ENCODE measurements around the gene CMTM8. TPM values are rescaled to one million over a fixed set of nuclear protein-coding genes. Genes with fewer than 3 reads are reported as not detected.

The CMTM8 gene
- total RNA-seq, 1 donor, result 1.1 TPM

DNA sequence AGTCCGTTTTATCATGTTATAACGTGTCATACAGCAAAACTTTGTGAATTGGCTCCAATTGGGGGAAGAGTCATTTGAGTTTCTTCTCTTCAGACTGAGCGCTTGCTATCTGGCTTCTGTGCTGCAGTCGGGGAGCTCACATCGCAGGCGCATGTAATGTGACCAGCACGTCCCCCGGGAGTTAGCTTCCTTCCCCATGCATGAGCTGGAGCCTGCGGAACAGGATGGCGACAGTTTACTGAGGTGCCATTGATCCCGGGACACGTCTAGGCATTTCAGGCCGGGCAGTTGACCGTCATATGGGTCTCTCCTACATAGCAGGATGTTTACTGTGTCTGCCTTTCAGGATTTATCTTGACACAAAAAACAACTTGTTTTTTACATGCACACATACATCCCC, 44.8 kb downstream of the CMTM8 start:
- DNase-seq (ENCODE audit: low read depth), result no peak
- TF ChIP-seq, protein P1, sequence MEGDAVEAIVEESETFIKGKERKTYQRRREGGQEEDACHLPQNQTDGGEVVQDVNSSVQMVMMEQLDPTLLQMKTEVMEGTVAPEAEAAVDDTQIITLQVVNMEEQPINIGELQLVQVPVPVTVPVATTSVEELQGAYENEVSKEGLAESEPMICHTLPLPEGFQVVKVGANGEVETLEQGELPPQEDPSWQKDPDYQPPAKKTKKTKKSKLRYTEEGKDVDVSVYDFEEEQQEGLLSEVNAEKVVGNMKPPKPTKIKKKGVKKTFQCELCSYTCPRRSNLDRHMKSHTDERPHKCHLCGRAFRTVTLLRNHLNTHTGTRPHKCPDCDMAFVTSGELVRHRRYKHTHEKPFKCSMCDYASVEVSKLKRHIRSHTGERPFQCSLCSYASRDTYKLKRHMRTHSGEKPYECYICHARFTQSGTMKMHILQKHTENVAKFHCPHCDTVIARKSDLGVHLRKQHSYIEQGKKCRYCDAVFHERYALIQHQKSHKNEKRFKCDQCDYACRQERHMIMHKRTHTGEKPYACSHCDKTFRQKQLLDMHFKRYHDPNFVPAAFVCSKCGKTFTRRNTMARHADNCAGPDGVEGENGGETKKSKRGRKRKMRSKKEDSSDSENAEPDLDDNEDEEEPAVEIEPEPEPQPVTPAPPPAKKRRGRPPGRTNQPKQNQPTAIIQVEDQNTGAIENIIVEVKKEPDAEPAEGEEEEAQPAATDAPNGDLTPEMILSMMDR (IDR thresholded peaks at IDR 0.05; ENCODE audit: insufficient read depth, low read length), result no peak
- H3K4me3 ChIP-seq (ENCODE audit: low read depth, low read length), result no peak overlapping the region

DNA sequence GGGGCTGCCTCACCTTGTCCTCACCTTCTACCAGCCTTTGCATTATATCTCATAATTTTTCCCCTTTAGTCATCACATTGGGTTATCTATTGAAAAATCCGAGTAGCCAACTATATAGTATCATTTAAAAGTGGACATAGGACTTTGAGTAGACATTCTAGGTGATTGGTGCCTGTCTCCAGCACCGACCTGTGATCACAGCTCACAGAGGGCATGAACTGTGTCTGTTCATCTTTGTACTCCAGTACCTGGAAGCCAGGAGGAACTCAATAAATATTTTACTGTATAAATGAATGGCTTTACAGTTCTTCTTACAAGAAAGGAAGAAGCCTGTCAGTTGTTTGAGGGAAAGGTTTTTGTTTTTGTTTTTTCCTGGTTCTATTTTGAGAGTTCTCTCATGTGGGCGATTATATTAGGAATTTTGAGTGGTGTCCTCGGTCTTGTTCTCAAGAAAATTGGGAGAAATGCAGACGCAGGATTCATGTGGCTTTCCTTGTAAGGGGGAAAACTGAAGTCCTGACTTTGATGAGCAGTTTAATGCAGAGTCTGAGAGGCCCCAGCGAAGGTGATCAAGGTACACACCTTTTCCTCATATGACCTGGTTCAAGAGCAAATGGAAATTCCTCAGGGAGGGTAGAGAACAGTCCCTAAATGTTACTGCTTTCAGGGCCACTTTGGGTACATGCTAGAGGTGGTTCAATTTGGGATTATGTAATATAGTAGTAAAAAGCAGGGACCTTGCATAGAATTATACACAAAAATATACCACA, 46.1 kb downstream of the CMTM8 start:
- TF ChIP-seq, protein P1 (IDR thresholded peaks at IDR 0.05; ENCODE audit: insufficient read depth, low read length), result no peak
- DNase-seq (ENCODE audit: low read depth), result no peak
- no peak overlapping the region for H3K4me3 ChIP-seq (ENCODE audit: low read depth, low read length)

DNA sequence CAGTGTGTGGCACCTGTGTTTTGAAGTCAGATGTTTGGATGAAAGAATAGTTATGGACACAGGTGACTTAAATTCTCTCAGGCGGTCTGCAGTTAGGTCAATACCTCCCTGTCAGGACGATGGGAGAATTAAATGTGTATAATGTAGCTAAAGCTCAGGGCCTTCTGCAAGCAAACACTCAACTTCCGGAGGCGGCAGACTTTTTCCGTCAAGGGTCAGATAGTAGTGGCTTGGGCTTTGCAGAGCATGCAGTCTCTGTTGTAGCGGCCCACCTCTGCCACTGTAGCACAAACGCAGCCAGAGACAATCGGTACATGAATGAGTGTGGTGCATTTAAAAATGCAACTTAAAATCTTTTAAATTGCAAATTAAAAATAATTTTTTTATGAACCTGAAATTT, 47.4 kb downstream of the CMTM8 start:
- no peak overlapping the region for H3K4me3 ChIP-seq (ENCODE audit: low read depth, low read length)
- DNase-seq (ENCODE audit: low read depth), result no peak
- TF ChIP-seq, protein P1 (IDR thresholded peaks at IDR 0.05; ENCODE audit: insufficient read depth, low read length), result no peak

DNA sequence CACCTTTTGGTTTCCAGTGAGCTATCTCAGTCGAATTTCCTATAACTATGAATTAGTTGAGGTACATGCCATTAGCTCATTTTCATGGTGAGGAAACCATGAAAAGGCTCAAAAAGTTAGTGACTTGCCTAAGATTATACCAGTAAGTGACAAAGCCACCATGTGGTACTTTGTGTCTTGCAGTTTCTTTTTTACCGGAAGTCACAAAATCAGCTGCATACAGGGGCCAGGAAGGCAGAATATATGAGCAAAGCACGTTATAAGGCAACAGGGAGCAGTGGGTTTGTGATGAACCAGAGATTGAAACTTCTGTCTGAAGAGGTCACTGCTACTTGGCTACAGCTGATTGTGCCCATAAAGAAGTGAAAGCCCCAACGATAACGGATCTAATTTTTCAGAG, 50.3 kb downstream of the CMTM8 start:
- TF ChIP-seq, protein P1 (IDR thresholded peaks at IDR 0.05; ENCODE audit: insufficient read depth, low read length), result no peak
- no peak overlapping the region for H3K4me3 ChIP-seq (ENCODE audit: low read depth, low read length)
- no peak for DNase-seq (ENCODE audit: low read depth)

DNA sequence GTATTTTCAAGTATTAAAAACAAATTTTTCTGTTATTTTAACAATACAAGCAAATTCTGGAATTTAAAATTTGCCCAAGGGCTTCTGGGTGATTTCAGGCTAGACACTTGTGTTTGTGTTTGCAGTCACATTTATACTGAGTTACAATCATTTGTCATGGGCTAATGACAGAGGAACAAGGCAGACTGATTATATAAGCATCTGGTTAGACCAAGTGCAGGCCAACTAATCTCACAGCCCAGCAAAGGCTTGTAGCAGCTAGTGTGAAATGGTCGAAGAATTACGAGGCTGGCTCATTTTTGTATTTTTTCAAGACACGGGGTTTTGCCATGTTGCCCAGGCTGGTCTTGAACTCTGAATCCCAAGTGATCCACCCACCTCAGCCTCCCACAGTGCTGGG, 52.1 kb downstream of the CMTM8 start:
- TF ChIP-seq, protein P1 (IDR thresholded peaks at IDR 0.05; ENCODE audit: insufficient read depth, low read length), result no peak
- no peak overlapping the region for H3K4me3 ChIP-seq (ENCODE audit: low read depth, low read length)
- DNase-seq (ENCODE audit: low read depth), result no peak

DNA sequence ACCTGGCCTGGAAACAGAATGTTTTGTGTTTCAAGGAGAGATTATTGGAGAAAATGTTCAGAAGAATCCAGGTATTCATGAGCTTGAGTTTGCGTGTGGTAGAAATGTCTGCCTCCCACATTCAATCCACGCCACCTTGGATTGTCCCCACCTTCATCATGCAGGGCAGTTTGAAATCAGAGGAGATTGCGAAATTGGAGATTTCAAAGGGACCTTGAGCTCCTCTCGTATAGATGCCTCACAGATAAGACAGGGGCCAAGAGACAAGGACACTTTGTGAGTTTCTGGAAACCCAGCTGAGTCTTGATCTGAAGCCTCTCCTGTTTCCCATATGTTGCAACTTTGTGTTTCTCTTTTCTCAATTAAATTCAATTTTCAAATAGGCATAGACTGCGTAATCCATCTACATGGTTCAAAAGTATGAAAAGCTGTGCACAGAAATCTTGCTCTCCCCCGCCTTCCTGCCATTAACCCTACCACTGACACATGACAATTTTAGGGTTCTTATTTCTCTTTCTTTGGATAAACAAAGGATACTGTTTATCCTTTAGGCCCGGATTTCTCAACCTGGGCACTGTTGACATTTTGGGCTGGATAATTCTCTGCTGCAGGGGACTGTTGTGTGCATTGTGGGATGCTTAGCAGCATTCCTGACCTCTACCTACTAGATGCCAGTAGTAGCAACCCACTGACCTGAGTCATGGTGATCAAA, 53.8 kb downstream of the CMTM8 start:
- TF ChIP-seq, protein P1 (IDR thresholded peaks at IDR 0.05; ENCODE audit: insufficient read depth, low read length), result no peak
- no peak overlapping the region for H3K4me3 ChIP-seq (ENCODE audit: low read depth, low read length)
- no peak for DNase-seq (ENCODE audit: low read depth)
